Aorta (tissue), 5 donors: ENCODE data around the gene SDHAF4. TPM values are rescaled to one million over a fixed set of nuclear protein-coding genes. Genes with fewer than 3 reads are reported as not detected.

Experiments
- ATAC-seq: fragments of 200-7000 bp; cut with Tn5 transposase; one replicate; pipeline ENCODE4 v1.9.1; 2022; ENCODE audit warnings: moderate library complexity; ENCODE audit not compliant: low FRiP score
- DNase-seq, 2 donors: peaks; one replicate each; pipeline ENCODE4 v3.0.0-alpha.2; 2020
- H3K27ac ChIP-seq, 2 donors: one replicate each; pipeline ENCODE4 v1.5.1; 2013; ENCODE audit warnings: low read length in 2 of 2, mild to moderate bottlenecking in 2 of 2, moderate library complexity in 2 of 2, control low read depth in 1 of 2, inconsistent platforms in 1 of 2, low read depth in 1 of 2
- H3K27me3 ChIP-seq, 2 donors: one replicate each; pipeline ENCODE4 v1.6.1; 2013; ENCODE audit warnings: control low read depth in 1 of 2, low read length in 1 of 2, mild to moderate bottlenecking in 1 of 2, moderate library complexity in 1 of 2; ENCODE audit not compliant: insufficient read depth in 2 of 2, control insufficient read depth in 1 of 2
- H3K36me3 ChIP-seq, 2 donors: one replicate each; pipeline ENCODE4 v1.6.1; 2013; ENCODE audit warnings: control low read depth in 1 of 2, low read length in 1 of 2, mild to moderate bottlenecking in 1 of 2; ENCODE audit not compliant: insufficient read depth in 2 of 2, control insufficient read depth in 1 of 2
- H3K4me1 ChIP-seq, 2 donors: one replicate each; pipeline ENCODE4 v1.6.1; 2013; ENCODE audit warnings: low read length in 2 of 2, control low read depth in 1 of 2, mild to moderate bottlenecking in 1 of 2, moderate library complexity in 1 of 2; ENCODE audit not compliant: insufficient read depth in 2 of 2, control insufficient read depth in 1 of 2
- H3K4me3 ChIP-seq, 2 donors: one replicate each; pipeline ENCODE4 v1.5.1; 2013; ENCODE audit warnings: low read length in 2 of 2, control low read depth in 1 of 2, mild to moderate bottlenecking in 1 of 2
- H3K9me3 ChIP-seq: one replicate; pipeline ENCODE4 v1.6.1; 2013; ENCODE audit warnings: mild to moderate bottlenecking, low read length; ENCODE audit not compliant: control insufficient read depth
- WGBS, 2 donors: extraction: QIAGEN DNeasy Blood & Tissue Kit; methylation state at CpG; one replicate each; pipeline ENCODE4 v1.1.7; 2013; 5-methylcytosine and 5-hydroxymethylcytosine counted together
- intact Hi-C, 2 donors: fragments of 100-400 bp; cut with DNase I; formaldehyde crosslinking; loops; one replicate each; pipeline versions ENCODE4 v1.14.2 to v1.15.0; 2022
- long read RNA-seq, 2 donors: library from polyadenylated mRNA; unstranded; transcript quantifications; one replicate each; pipeline ENCODE4 v2.0.0, GENCODE V29; 2020 to 2021
- polyA plus RNA-seq, 2 donors: library from polyadenylated mRNA; stranded (reverse); fragments of 200-250 nt; gene quantifications; one replicate each; pipeline ENCODE4 v1.2.3, GENCODE V29; 2013
- total RNA-seq, 2 donors: library from RNA; stranded (reverse); fragmentation: NEBNext Ultra II Directional; extraction: Animal tissue kit (Norgen Biotek cat#: 25700); gene quantifications; one replicate each; pipeline ENCODE4 v1.2.1, GENCODE V29; 2021
- donor health status: healthy with polysubstance abuse.
- donor health status: Bipolar disorder and iron deficiency.
- donor health status: DM: no; HTN: no; CAD: no.
- donor health status: DM: no; HTN: no; CAD: no.
- donor health status: DM: yes; HTN: yes; CAD: no.

The SDHAF4 gene
- 1 to 10 TPM; 6.3 to 7.9 TPM for total RNA-seq
- polyA plus RNA-seq = 1 to 10 TPM; 6.7 to 6.8 TPM
- long read RNA-seq, donor 1, partial matches to known transcripts = 0 of 2 reads
- long read RNA-seq, donor 1, other reads (novel, unspliced or antisense) = 0 of 2 reads
- long read RNA-seq, donor 2, partial matches to known transcripts = 0 of 2 reads
- long read RNA-seq, donor 2, other reads (novel, unspliced or antisense) = 1 of 2 reads

GRCh38 chr6:70566751-70567382 lies at the start of gene SDHAF4:
TSS of gene SDHAF4 (plus strand) at chr6:70566930. CDS start at chr6:70566941, 11 bp downstream.
- WGBS, 2 donors = 0% methylated on average over 47 to 49 of the region's 49 CpGs
- DNase-seq = peak; percentile 95 to 98
- H3K27ac ChIP-seq = peak within 1 kb of the TSS in 1 of 2 donors; percentile 58
- H3K27me3 ChIP-seq = no peaks in the 10 kb centered on the region
- peak within 1 kb of the TSS; percentile 67 to 84 for H3K4me3 ChIP-seq
- H3K9me3 ChIP-seq = no peaks in the 10 kb centered on the region
- H3K36me3 ChIP-seq = no peaks in the 10 kb centered on the region
- intact Hi-C loops = loop anchor here (5.0 to 10.0 kb wide), 3 partner anchors 95 to 152 kb away; partner anchors contain the start of genes FAM135A (in 1 of the 2) and SMAP1 (in 1 of the 2)
- peak; percentile 98 for ATAC-seq
- H3K4me1 ChIP-seq = no peaks in the 10 kb centered on the region

GRCh38 chr6:70518723-70519122 lies 48.0 kb upstream of the SDHAF4 start:
- Histone ChIP-seq H3K27ac (no peak overlapping the region), H3K9me3 (no peaks in the 10 kb centered on the region), H3K27me3 (no peaks in the 10 kb centered on the region), H3K36me3 (no peaks in the 10 kb centered on the region), H3K4me3 (no peak overlapping the region), H3K4me1 (no peaks in the 10 kb centered on the region)
- WGBS, 2 donors = 88 to 89% methylated on average over 3 of the region's 3 CpGs
- intact Hi-C loops = no loop called here
- DNase-seq = no peak
- ATAC-seq = no peak

GRCh38 chr6:70520575-70520974 lies 46.2 kb upstream of the SDHAF4 start:
- Histone ChIP-seq H3K4me3 (no peak overlapping the region), H3K9me3 (no peaks in the 10 kb centered on the region), H3K27me3 (no peaks in the 10 kb centered on the region), H3K4me1 (no peaks in the 10 kb centered on the region), H3K36me3 (no peaks in the 10 kb centered on the region), H3K27ac (no peak overlapping the region)
- no peak for DNase-seq
- intact Hi-C loops = loop anchor here in 1 of 2 donors (10.0 kb wide), 1 partner anchor 364 kb away; no protein-coding TSS in a partner anchor
- ATAC-seq = no peak

- no peaks in the 10 kb centered on the region for H3K27me3 ChIP-seq
- DNase-seq (no peak), ATAC-seq (no peak)
- no peaks in the 10 kb centered on the region for H3K9me3 ChIP-seq
- H3K4me3 ChIP-seq = no peak overlapping the region
- WGBS, 2 donors = 92 to 94% methylated on average over 4 of the region's 4 CpGs
- H3K4me1 ChIP-seq = no peaks in the 10 kb centered on the region
- intact Hi-C loops = loop anchor here in 1 of 2 donors (10.0 kb wide), 1 partner anchor 360 kb away; no protein-coding TSS in a partner anchor
- no peaks in the 10 kb centered on the region for H3K36me3 ChIP-seq
- H3K27ac ChIP-seq = no peak overlapping the region
Observed at GRCh38 chr6:70524721-70525286, 41.9 kb upstream of the SDHAF4 start.

GRCh38 chr6:70527071-70527737 lies 39.5 kb upstream of the SDHAF4 start:
- DNase-seq = no peak
- no peak overlapping the region for H3K4me3 ChIP-seq
- WGBS, 2 donors = 26 to 47% methylated on average over 5 of the region's 5 CpGs
- H3K27ac ChIP-seq = no peak overlapping the region
- H3K9me3 ChIP-seq = no peaks in the 10 kb centered on the region
- H3K36me3 ChIP-seq = no peaks in the 10 kb centered on the region
- no peak for ATAC-seq
- H3K27me3 ChIP-seq = no peaks in the 10 kb centered on the region
- intact Hi-C loops = loop anchor here in 1 of 2 donors (10.0 kb wide), 1 partner anchor 358 kb away; no protein-coding TSS in a partner anchor
- H3K4me1 ChIP-seq = no peaks in the 10 kb centered on the region

GRCh38 chr6:70530023-70530422 lies 36.7 kb upstream of the SDHAF4 start:
- H3K4me3 ChIP-seq = no peak overlapping the region
- no peaks in the 10 kb centered on the region for H3K9me3 ChIP-seq
- no peaks in the 10 kb centered on the region for H3K27me3 ChIP-seq
- ATAC-seq (no peak), DNase-seq (no peak)
- WGBS, 2 donors = 92 to 96% methylated on average over 2 of the region's 2 CpGs
- no peaks in the 10 kb centered on the region for H3K4me1 ChIP-seq
- H3K36me3 ChIP-seq = no peaks in the 10 kb centered on the region
- H3K27ac ChIP-seq = no peak overlapping the region
- intact Hi-C loops = no loop called here

- Histone ChIP-seq H3K4me3 (no peak overlapping the region), H3K9me3 (no peaks in the 10 kb centered on the region), H3K27ac (no peak overlapping the region), H3K4me1 (no peaks in the 10 kb centered on the region), H3K36me3 (no peaks in the 10 kb centered on the region), H3K27me3 (no peaks in the 10 kb centered on the region)
- 91 to 97% methylated on average over 1 of the region's 1 CpG for WGBS, 2 donors
- DNase-seq = no peak
- ATAC-seq = no peak
- intact Hi-C loops = no loop called here
Observed at GRCh38 chr6:70531133-70531532, 35.6 kb upstream of the SDHAF4 start.

GRCh38 chr6:70537266-70537665 lies 29.5 kb upstream of the SDHAF4 start:
- Histone ChIP-seq H3K4me1 (no peaks in the 10 kb centered on the region), H3K36me3 (peaks cover 0 to 3% of the 10 kb centered on the region in 2 donors), H3K27ac (no peak overlapping the region), H3K4me3 (no peak overlapping the region), H3K27me3 (no peaks in the 10 kb centered on the region), H3K9me3 (no peaks in the 10 kb centered on the region)
- DNase-seq (no peak), ATAC-seq (no peak)
- intact Hi-C loops = no loop called here
- 86 to 90% methylated on average over 1 of the region's 1 CpG for WGBS, 2 donors
